ENCODE data around the gene C1orf232. TPM values are rescaled to one million over a fixed set of nuclear protein-coding genes. Genes with fewer than 3 reads are reported as not detected.

The C1orf232 gene
- total RNA-seq, 1 donor from 2014 or later: not detected

- no peak overlapping the region for H3K4me3 Mint-ChIP-seq (ENCODE audit: unreplicated experiment)
- TF ChIP-seq CTCF (IDR thresholded peaks at IDR 0.05; ENCODE audit: unreplicated experiment): no peak
- no peaks in the 10 kb centered on the region for H3K36me3 Mint-ChIP-seq (ENCODE audit: low read depth, unreplicated experiment)
- H3K4me1 Mint-ChIP-seq (ENCODE audit: unreplicated experiment): no peaks in the 10 kb centered on the region
- DNase-seq (ENCODE audit: low spot score): no peak
- H3K9me3 Mint-ChIP-seq (ENCODE audit: unreplicated experiment): no peaks in the 10 kb centered on the region
- H3K27me3 Mint-ChIP-seq (ENCODE audit: unreplicated experiment): peaks cover 3% of the 10 kb centered on the region
- no peak overlapping the region for H3K27ac Mint-ChIP-seq (ENCODE audit: unreplicated experiment)
Observed at GRCh38 chr1:26195805-26196204, 27.0 kb upstream of the C1orf232 start.

GRCh38 chr1:26191739-26192138 lies 23.0 kb upstream of the C1orf232 start:
- Mint-ChIP-seq H3K4me3 (ENCODE audit: unreplicated experiment) (no peak overlapping the region), H3K36me3 (ENCODE audit: low read depth, unreplicated experiment) (peaks cover 5% of the 10 kb centered on the region), H3K4me1 (ENCODE audit: unreplicated experiment) (no peaks in the 10 kb centered on the region), H3K27ac (ENCODE audit: unreplicated experiment) (no peak overlapping the region), H3K27me3 (ENCODE audit: unreplicated experiment) (no peaks in the 10 kb centered on the region), H3K9me3 (ENCODE audit: unreplicated experiment) (no peaks in the 10 kb centered on the region)
- no peak for DNase-seq (ENCODE audit: low spot score)
- no peak for TF ChIP-seq CTCF (IDR thresholded peaks at IDR 0.05; ENCODE audit: unreplicated experiment)

DNA sequence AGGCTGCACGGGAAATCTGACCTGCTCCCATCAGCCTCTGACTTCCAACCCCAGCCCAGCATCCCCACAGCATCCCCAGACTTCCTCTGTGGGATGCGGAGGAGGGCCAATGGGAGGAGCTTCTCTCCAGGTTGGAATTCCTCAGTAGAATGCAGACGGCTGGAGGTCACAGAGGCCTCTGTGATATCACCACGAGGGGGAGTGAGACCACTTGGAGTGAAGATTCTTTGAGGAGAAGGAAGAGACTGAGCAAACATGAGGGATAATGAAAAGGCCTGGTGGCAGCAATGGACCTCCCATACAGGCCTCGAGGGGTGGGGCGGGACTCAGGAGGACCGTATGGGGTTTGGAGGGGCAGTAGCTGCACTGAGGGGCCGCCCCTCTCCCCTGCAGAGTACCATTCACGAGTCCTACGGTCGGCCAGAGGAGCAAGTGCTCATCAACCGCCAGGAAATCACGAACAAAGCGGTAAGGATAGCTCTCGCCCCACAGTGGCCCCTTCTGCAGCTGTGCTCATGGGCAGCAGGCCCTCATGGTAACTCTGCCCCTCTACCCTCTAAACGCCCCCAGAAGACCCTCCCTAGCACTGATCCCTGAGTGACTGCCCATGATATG lies 21.7 kb upstream of the C1orf232 start, which contains the start of gene CATSPER4:
CATSPER4 (plus strand) TSS at position 230 of the 615 bp plus-strand sequence; CDS start at position 256, 26 bp downstream.
- no peak for TF ChIP-seq CTCF (IDR thresholded peaks at IDR 0.05; ENCODE audit: unreplicated experiment)
- no peaks in the 10 kb centered on the region for H3K9me3 Mint-ChIP-seq (ENCODE audit: unreplicated experiment)
- peak within 1 kb of the TSS; percentile 54 for H3K4me3 Mint-ChIP-seq (ENCODE audit: unreplicated experiment)
- H3K27me3 Mint-ChIP-seq (ENCODE audit: unreplicated experiment): no peaks in the 10 kb centered on the region
- no peak within 1 kb of the TSS for H3K27ac Mint-ChIP-seq (ENCODE audit: unreplicated experiment)
- H3K4me1 Mint-ChIP-seq (ENCODE audit: unreplicated experiment): no peaks in the 10 kb centered on the region
- H3K36me3 Mint-ChIP-seq (ENCODE audit: low read depth, unreplicated experiment): peaks cover 10% of the 10 kb centered on the region
- peak; percentile 60 for DNase-seq (ENCODE audit: low spot score)

- no peaks in the 10 kb centered on the region for H3K4me1 Mint-ChIP-seq (ENCODE audit: unreplicated experiment)
- DNase-seq (ENCODE audit: low spot score): no peak
- H3K27ac Mint-ChIP-seq (ENCODE audit: unreplicated experiment): no peak overlapping the region
- H3K27me3 Mint-ChIP-seq (ENCODE audit: unreplicated experiment): no peaks in the 10 kb centered on the region
- H3K36me3 Mint-ChIP-seq (ENCODE audit: low read depth, unreplicated experiment): peaks cover 10% of the 10 kb centered on the region
- no peaks in the 10 kb centered on the region for H3K9me3 Mint-ChIP-seq (ENCODE audit: unreplicated experiment)
- H3K4me3 Mint-ChIP-seq (ENCODE audit: unreplicated experiment): peak overlapping the region; percentile 54
- no peak for TF ChIP-seq CTCF (IDR thresholded peaks at IDR 0.05; ENCODE audit: unreplicated experiment)
Observed at GRCh38 chr1:26189751-26190275, 21.1 kb upstream of the C1orf232 start.

- no peak overlapping the region for H3K27ac Mint-ChIP-seq (ENCODE audit: unreplicated experiment)
- DNase-seq (ENCODE audit: low spot score): no peak
- no peaks in the 10 kb centered on the region for H3K9me3 Mint-ChIP-seq (ENCODE audit: unreplicated experiment)
- no peaks in the 10 kb centered on the region for H3K4me1 Mint-ChIP-seq (ENCODE audit: unreplicated experiment)
- H3K36me3 Mint-ChIP-seq (ENCODE audit: low read depth, unreplicated experiment): peaks cover 10% of the 10 kb centered on the region
- H3K4me3 Mint-ChIP-seq (ENCODE audit: unreplicated experiment): peak overlapping the region; percentile 54
- H3K27me3 Mint-ChIP-seq (ENCODE audit: unreplicated experiment): no peaks in the 10 kb centered on the region
- TF ChIP-seq CTCF (IDR thresholded peaks at IDR 0.05; ENCODE audit: unreplicated experiment): no peak
Observed at GRCh38 chr1:26189331-26189730, 20.6 kb upstream of the C1orf232 start.
